Osteoblast (primary cell): ENCODE data around the gene FHIT. TPM values are rescaled to one million over a fixed set of nuclear protein-coding genes. Genes with fewer than 3 reads are reported as not detected.

Source experiments
- DNase-seq: peaks from one replicate; pipeline ENCODE4 v3.0.0; 2011; ENCODE audit warnings: low spot score, mixed read lengths; ENCODE audit not compliant: insufficient read length; ENCODE audit errors: missing footprints
- H2AFZ ChIP-seq: 2 replicates; pipeline ENCODE4 v1.6.0; 2011; ENCODE audit warnings: mild to moderate bottlenecking, low read length
- H3K27ac ChIP-seq: 2 replicates; pipeline ENCODE4 v1.5.1; 2011; ENCODE audit warnings: mild to moderate bottlenecking, low read depth, low read length, moderate library complexity
- H3K27me3 ChIP-seq: 2 replicates; pipeline ENCODE4 v1.6.0; 2012; ENCODE audit warnings: mild to moderate bottlenecking, control low read depth, inconsistent platforms, low read length, moderate library complexity; ENCODE audit not compliant: insufficient read depth
- H3K36me3 ChIP-seq: 2 replicates; pipeline ENCODE4 v1.5.1; 2011; ENCODE audit warnings: mild to moderate bottlenecking, low read length, control low read depth, moderate library complexity; ENCODE audit not compliant: insufficient read depth
- H3K4me1 ChIP-seq: 2 replicates; pipeline ENCODE4 v1.5.1; 2011; ENCODE audit warnings: mild to moderate bottlenecking, low read length, control low read depth, moderate library complexity; ENCODE audit not compliant: insufficient read depth
- H3K4me2 ChIP-seq: 2 replicates; pipeline ENCODE4 v1.6.0; 2011; ENCODE audit warnings: mild to moderate bottlenecking, low read length; ENCODE audit not compliant: insufficient read depth
- H3K4me3 ChIP-seq: fragments of 200-600 bp; sonication (generic); 3 replicates; pipeline ENCODE4 v1.5.1; 2012; ENCODE audit warnings: mild to moderate bottlenecking, low read length, inconsistent platforms; ENCODE audit not compliant: insufficient read depth
- H3K79me2 ChIP-seq: 2 replicates; pipeline ENCODE4 v1.6.0; 2012; ENCODE audit warnings: mild to moderate bottlenecking, low read length, control low read depth, inconsistent platforms; ENCODE audit not compliant: insufficient read depth
- H3K9me3 ChIP-seq: 2 replicates; pipeline ENCODE4 v1.5.1; 2011; ENCODE audit warnings: low read depth, low read length, control low read depth
- H4K20me1 ChIP-seq: 2 replicates; pipeline ENCODE4 v1.6.0; 2012; ENCODE audit warnings: mild to moderate bottlenecking, low read length, control low read depth; ENCODE audit not compliant: insufficient read depth
- total RNA-seq: library from RNA; depleted of rRNA; stranded (reverse); fragments of >200 nt; gene quantifications from 2 replicates; pipeline ENCODE4 v1.2.3, GENCODE V29; 2012
- TF ChIP-seq, protein P1 (sequence below): IDR thresholded peaks from 2 replicates; pipeline ENCODE4 v1.5.1; 2011; ENCODE audit warnings: mild to moderate bottlenecking, low read depth, low read length, moderate library complexity; ENCODE audit errors: extremely low read depth

The FHIT gene
- total RNA-seq, 1 donor = 3.3 TPM

DNA sequence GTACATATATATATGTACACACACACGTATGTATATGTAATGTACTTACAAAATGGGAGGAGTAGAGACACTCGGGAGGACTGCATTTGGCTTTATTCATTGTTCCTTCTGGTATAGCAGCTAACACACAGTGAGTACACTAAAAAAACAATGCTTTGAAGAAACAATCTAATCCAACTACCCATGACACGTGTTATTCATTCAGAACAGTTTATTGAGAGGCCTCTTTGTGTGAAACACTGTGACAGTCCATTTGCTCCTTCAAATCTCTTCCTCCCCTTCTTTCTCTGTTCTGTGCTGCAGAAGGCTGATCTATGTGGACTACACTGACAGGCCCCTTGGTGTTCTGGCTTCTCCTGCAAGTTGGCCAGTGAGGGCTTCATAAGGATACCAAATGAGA, 1125.6 kb downstream of the FHIT start:
- H3K27ac ChIP-seq = no peak overlapping the region
- no peaks in the 10 kb centered on the region for H3K27me3 ChIP-seq
- H2AFZ ChIP-seq = no peak overlapping the region
- no peak for DNase-seq
- no peak overlapping the region for H3K4me3 ChIP-seq
- no peaks in the 10 kb centered on the region for H3K36me3 ChIP-seq
- H3K9me3 ChIP-seq = no peaks in the 10 kb centered on the region
- no peaks in the 10 kb centered on the region for H3K4me1 ChIP-seq
- TF ChIP-seq, protein P1, sequence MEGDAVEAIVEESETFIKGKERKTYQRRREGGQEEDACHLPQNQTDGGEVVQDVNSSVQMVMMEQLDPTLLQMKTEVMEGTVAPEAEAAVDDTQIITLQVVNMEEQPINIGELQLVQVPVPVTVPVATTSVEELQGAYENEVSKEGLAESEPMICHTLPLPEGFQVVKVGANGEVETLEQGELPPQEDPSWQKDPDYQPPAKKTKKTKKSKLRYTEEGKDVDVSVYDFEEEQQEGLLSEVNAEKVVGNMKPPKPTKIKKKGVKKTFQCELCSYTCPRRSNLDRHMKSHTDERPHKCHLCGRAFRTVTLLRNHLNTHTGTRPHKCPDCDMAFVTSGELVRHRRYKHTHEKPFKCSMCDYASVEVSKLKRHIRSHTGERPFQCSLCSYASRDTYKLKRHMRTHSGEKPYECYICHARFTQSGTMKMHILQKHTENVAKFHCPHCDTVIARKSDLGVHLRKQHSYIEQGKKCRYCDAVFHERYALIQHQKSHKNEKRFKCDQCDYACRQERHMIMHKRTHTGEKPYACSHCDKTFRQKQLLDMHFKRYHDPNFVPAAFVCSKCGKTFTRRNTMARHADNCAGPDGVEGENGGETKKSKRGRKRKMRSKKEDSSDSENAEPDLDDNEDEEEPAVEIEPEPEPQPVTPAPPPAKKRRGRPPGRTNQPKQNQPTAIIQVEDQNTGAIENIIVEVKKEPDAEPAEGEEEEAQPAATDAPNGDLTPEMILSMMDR = no peak
- H3K4me2 ChIP-seq = no peak overlapping the region
- no peaks in the 10 kb centered on the region for H4K20me1 ChIP-seq
- no peaks in the 10 kb centered on the region for H3K79me2 ChIP-seq

DNA sequence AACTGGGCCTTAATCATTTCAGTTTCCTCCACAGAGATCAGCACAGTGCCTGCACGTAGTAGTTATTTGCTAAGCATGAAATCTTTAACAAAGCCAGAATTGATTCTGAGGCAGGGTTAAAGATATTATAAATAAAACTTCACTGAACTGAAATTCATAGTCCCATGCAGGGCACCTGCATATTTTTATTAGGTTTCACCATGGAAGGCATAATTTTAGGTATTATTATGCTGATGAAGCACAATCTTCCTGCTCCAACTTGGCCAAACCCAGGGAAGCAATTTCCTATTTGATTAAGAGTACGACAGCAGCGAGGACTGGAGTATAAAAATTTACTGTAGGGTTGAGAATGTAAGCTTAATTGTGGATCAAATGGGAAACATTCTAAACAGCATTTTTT, 1131.0 kb downstream of the FHIT start:
- Histone ChIP-seq H3K79me2 (no peaks in the 10 kb centered on the region), H4K20me1 (no peaks in the 10 kb centered on the region), H3K27me3 (no peaks in the 10 kb centered on the region), H3K4me1 (no peaks in the 10 kb centered on the region), H3K4me3 (no peak overlapping the region), H3K36me3 (no peaks in the 10 kb centered on the region), H3K9me3 (no peaks in the 10 kb centered on the region), H2AFZ (no peak overlapping the region), H3K27ac (no peak overlapping the region), H3K4me2 (no peak overlapping the region)
- no peak for DNase-seq
- TF ChIP-seq, protein P1 = no peak

DNA sequence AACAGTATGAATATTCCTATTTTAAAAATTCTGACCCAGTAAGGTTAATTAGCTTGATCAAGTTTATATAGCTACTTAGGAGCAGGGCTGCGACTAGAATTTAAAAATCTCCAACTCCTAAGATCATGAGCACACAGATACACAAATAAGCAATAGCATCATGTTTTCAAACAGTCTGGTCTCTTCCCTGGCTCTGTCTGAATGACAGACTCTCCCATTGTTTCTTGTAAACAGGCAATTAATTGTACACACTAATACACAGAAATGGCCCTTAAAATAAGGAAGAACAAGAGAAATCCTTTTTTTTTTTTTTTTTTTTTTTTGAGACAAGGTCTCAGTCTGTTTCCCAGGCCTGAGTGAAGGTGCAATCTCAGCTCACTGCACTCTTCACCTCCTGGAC, 1137.1 kb downstream of the FHIT start:
- H3K9me3 ChIP-seq = no peaks in the 10 kb centered on the region
- H3K27me3 ChIP-seq = no peaks in the 10 kb centered on the region
- no peak overlapping the region for H3K4me2 ChIP-seq
- no peaks in the 10 kb centered on the region for H3K79me2 ChIP-seq
- H3K4me1 ChIP-seq = no peaks in the 10 kb centered on the region
- no peak overlapping the region for H2AFZ ChIP-seq
- H3K4me3 ChIP-seq = no peak overlapping the region
- H3K27ac ChIP-seq = no peak overlapping the region
- TF ChIP-seq, protein P1 = no peak
- no peak for DNase-seq
- H4K20me1 ChIP-seq = no peaks in the 10 kb centered on the region
- no peaks in the 10 kb centered on the region for H3K36me3 ChIP-seq

DNA sequence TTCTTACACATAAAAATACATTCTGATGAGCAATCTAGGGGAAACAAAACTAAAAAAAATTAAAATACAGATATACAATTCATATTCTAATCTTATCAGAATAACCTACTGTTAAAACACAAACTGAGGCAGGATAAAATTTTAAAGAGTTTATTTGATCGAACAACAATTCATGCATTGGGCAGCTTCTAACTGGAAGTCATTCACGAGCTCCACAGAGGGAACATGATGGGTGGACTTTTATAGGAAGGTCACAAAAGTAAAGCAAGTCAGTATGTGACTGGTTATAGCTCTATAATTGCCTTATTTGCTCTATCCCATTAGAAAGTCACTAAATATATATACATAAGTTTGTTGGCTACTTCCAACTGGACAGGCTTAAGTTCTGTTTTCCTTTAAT, 1144.0 kb downstream of the FHIT start:
- Histone ChIP-seq H3K79me2 (no peaks in the 10 kb centered on the region), H3K4me3 (no peak overlapping the region), H2AFZ (no peak overlapping the region), H3K4me2 (no peak overlapping the region), H3K4me1 (no peaks in the 10 kb centered on the region), H3K36me3 (no peaks in the 10 kb centered on the region), H4K20me1 (no peaks in the 10 kb centered on the region), H3K27me3 (no peaks in the 10 kb centered on the region), H3K9me3 (no peaks in the 10 kb centered on the region), H3K27ac (no peak overlapping the region)
- TF ChIP-seq, protein P1 = no peak
- no peak for DNase-seq
